BLaER1 (cell line): ENCODE results near the gene KRT3.

Experiments used
- H3K27ac ChIP-seq: shearing (Covaris generic); formaldehyde crosslinking; 2 replicates; pipeline ENCODE4 v1.8.1; 2022
- H3K27me3 ChIP-seq: shearing (Covaris generic); formaldehyde crosslinking; 2 replicates; pipeline ENCODE4 v1.8.1; 2022
- H3K36me3 ChIP-seq: shearing (Covaris generic); formaldehyde crosslinking; 2 replicates; pipeline ENCODE4 v1.8.1; 2022
- H3K4me1 ChIP-seq: shearing (Covaris generic); formaldehyde crosslinking; 2 replicates; pipeline ENCODE4 v1.8.1; 2022
- H3K4me2 ChIP-seq: shearing (Covaris generic); formaldehyde crosslinking; 2 replicates; pipeline ENCODE4 v1.8.1; 2022
- H3K4me3 ChIP-seq: shearing (Covaris generic); formaldehyde crosslinking; 2 replicates; pipeline ENCODE4 v1.8.1; 2022
- H3K9ac ChIP-seq: shearing (Covaris generic); formaldehyde crosslinking; 2 replicates; pipeline ENCODE4 v1.8.1; 2022
- H3K9me3 ChIP-seq: shearing (Covaris generic); formaldehyde crosslinking; 2 replicates; pipeline ENCODE4 v1.8.1; 2022
- H4K20me1 ChIP-seq: shearing (Covaris generic); formaldehyde crosslinking; 2 replicates; pipeline ENCODE4 v1.8.1; 2022
- Cebpa-rat ChIP-seq: shearing (Covaris generic); IDR thresholded peaks from 2 replicates; pipeline ENCODE4 v1.8.1; 2022

The KRT3 gene

DNA sequence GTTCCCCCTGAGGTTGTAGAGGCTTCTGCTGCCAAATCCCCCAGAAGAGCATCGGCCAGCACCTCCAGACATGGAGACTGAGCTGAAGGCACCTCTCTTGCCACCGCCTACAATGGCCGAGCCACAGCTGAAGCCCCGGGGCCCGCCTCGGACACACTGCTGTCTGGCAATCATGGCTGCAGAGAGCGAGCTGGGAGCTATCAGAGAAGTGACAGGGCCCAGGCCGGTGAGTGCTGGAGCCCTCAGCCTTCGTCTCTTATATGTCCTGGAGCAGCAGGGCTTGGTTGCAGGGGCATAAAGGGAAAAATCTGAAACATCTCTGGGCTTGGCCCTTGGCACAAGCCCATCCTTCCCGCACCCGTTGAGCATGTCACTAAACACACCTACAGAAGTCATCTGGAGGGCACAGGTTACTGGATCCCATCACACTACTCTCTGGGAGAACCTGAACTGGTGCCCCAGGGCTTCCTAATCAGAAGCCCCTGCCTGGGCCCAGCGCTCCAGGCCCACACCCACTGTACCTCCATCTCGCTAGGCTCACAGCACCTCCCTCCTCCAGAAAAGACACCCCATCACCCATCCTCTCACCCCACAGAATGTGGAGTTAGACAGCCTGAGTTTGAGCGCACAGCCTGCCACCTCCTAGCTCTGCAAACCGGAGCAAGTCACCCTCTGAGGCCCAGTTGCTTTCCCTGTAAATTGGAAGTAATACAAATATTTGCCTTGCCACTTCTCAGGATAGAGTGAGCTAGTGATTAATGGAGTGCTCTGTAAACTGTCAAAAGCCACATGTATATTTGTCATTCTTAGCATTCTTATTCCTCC is 18.2 kb upstream of the KRT3 start, which contains the start of gene KRT4:
Gene KRT4, minus strand, starts transcription at position 232 of the 825 bp plus-strand sequence. Its CDS starts 58 bp downstream, at position 174.
- Histone ChIP-seq H3K4me3 (no peak within 1 kb of the TSS), H3K36me3 (no peaks in the 10 kb centered on the region), H4K20me1 (no peaks in the 10 kb centered on the region), H3K9me3 (no peaks in the 10 kb centered on the region), H3K9ac (no peak within 1 kb of the TSS), H3K4me2 (no peak within 1 kb of the TSS), H3K4me1 (no peaks in the 10 kb centered on the region), H3K27me3 (no peaks in the 10 kb centered on the region), H3K27ac (no peak within 1 kb of the TSS)
- TF ChIP-seq Cebpa-rat, result no peak

DNA sequence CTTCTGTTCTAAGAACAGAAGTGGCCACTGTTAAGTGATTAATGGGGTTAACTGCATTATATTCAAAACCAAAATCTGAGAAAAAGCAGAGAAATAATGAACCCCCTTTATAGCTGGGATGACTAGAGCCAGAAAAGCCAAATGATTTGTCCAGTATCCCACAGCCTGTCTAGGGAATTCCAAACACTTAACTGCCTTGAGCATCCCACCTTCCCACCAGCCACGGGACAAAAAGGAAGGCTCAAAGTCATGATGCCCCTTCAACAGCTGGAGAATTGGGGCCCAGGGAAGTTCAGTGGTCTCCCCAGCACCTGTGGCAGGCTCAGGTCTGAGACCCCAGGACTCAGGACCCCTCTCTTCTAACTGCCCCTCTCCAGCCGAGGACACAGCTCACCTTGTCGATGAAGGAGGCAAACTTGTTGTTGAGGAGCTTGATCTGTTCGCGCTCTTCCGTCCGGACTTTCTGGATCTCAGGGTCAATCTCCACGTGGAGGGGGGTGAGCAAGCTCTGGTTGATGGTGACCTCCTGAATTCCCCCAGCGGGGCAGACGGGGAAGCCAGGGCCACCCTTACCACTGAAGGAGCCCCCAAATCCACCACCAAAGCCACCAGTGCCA is 17.4 kb upstream of the KRT3 start:
- no peak for TF ChIP-seq Cebpa-rat
- Histone ChIP-seq H3K27ac (no peak overlapping the region), H3K4me1 (no peaks in the 10 kb centered on the region), H3K9ac (no peak overlapping the region), H3K9me3 (no peaks in the 10 kb centered on the region), H3K27me3 (no peaks in the 10 kb centered on the region), H3K4me3 (no peak overlapping the region), H3K4me2 (no peak overlapping the region), H3K36me3 (no peaks in the 10 kb centered on the region), H4K20me1 (no peaks in the 10 kb centered on the region)

DNA sequence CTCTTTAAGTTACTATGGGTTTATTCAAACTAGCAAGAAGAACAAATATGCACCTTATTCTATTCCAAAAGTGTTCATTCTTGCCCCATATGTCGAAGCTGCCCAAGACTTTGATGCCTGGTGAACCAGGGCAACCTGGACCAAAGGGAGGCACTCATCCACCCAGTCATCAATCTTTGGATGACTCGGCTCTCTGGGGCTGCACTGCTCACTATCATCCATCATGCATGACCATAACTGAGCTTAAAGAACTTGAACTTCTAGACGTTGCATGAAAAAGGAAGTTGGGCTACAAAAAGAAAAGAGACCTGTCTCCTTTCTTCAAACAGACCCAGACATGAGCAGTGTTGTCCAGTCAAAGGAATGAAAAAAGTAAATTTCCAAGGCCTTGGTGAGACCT is 16.8 kb upstream of the KRT3 start:
- Histone ChIP-seq H3K27ac (no peak overlapping the region), H3K9me3 (no peaks in the 10 kb centered on the region), H3K27me3 (no peaks in the 10 kb centered on the region), H3K9ac (no peak overlapping the region), H3K4me1 (no peaks in the 10 kb centered on the region), H4K20me1 (no peaks in the 10 kb centered on the region), H3K36me3 (no peaks in the 10 kb centered on the region), H3K4me3 (no peak overlapping the region), H3K4me2 (no peak overlapping the region)
- no peak for TF ChIP-seq Cebpa-rat

DNA sequence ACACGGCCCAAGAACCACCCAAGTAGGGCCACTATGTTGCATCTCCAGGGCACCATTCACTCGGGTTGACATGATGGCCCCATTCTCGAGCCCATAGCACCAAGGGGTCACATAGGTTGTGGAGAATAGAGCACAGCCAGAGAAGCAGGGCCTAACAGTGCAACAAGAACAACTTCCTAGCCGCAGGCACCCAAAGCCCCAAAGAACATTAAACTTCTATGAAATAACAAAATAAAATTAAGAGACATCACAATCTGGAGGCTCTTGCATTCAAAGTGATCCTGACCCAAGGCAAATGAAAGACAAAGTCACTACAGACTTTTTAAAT is 16.1 kb upstream of the KRT3 start:
- H4K20me1 ChIP-seq, result no peaks in the 10 kb centered on the region
- no peak overlapping the region for H3K4me3 ChIP-seq
- no peak for TF ChIP-seq Cebpa-rat
- H3K4me1 ChIP-seq, result no peaks in the 10 kb centered on the region
- H3K9ac ChIP-seq, result no peak overlapping the region
- H3K9me3 ChIP-seq, result no peaks in the 10 kb centered on the region
- no peaks in the 10 kb centered on the region for H3K27me3 ChIP-seq
- H3K4me2 ChIP-seq, result no peak overlapping the region
- H3K27ac ChIP-seq, result no peak overlapping the region
- no peaks in the 10 kb centered on the region for H3K36me3 ChIP-seq

DNA sequence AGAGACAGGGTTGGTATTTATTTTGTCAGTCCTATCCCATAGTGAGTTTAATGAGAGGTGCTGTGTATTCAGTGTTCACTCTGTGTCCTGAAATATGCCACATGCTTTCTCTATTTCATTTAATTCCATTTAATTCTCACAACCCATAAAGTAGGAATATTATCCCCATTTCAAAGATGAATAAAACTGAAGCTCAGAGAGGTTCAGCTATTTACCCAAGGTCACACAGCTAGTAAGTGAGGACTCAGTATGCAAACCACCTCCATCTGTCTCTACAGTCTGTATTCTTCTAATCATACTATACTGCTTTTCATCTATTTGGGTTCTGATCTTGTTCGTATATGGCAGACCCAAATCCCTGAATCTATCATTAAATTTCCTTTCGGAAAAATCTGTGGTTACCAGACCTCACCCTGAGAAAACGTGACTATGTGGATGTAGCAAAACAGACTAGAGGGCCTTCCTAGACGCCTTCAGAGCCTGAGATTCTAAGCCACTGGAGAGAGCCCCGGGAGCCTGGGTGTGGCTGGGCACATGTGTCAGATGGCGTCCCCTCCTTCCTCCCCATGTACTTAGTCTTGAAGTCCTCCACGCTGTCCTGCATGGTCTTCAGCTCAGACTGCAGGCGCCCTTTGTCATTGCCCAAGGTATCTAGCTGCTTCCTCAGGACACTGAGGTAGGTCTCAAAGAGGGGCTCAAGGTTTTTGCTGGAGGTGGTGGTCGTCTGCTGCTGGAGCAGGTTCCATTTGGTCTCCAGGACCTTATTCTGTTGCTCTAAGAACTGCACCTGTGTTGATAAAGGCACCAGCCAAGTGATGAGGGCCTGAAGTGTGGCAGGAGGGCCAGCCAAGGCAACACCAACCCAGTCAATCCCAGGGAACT is 15.5 kb upstream of the KRT3 start:
- Histone ChIP-seq H4K20me1 (no peaks in the 10 kb centered on the region), H3K27me3 (no peaks in the 10 kb centered on the region), H3K27ac (no peak overlapping the region), H3K4me1 (no peaks in the 10 kb centered on the region), H3K36me3 (no peaks in the 10 kb centered on the region), H3K9ac (no peak overlapping the region), H3K4me3 (no peak overlapping the region), H3K9me3 (no peaks in the 10 kb centered on the region), H3K4me2 (no peak overlapping the region)
- no peak for TF ChIP-seq Cebpa-rat

DNA sequence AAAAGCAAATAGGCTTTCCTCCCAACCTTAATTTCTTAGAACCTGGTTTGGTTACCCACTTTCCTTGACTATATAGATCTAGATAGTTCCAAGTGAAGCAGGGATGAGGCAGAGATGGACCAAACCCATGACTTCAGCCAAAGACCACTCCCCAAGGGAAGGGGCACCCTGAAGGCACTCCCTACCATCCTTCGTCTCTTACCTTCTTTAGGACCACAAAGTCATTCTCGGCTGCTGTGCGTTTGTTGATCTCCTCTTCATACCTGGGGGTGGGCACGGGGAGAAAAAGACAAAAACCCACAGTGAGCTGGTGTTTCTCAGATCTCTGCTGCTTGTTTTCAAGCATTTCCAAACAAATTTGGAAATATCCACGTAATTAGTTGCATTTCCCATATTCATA is 14.6 kb upstream of the KRT3 start:
- no peaks in the 10 kb centered on the region for H3K27me3 ChIP-seq
- no peak for TF ChIP-seq Cebpa-rat
- peaks cover under 1% of the 10 kb centered on the region; the same call in 1 of the 2 replicates for H3K4me1 ChIP-seq
- H3K27ac ChIP-seq, result no peak overlapping the region
- no peaks in the 10 kb centered on the region for H3K9me3 ChIP-seq
- no peaks in the 10 kb centered on the region for H4K20me1 ChIP-seq
- no peak overlapping the region for H3K9ac ChIP-seq
- H3K36me3 ChIP-seq, result no peaks in the 10 kb centered on the region
- H3K4me2 ChIP-seq, result no peak overlapping the region
- H3K4me3 ChIP-seq, result no peak overlapping the region

DNA sequence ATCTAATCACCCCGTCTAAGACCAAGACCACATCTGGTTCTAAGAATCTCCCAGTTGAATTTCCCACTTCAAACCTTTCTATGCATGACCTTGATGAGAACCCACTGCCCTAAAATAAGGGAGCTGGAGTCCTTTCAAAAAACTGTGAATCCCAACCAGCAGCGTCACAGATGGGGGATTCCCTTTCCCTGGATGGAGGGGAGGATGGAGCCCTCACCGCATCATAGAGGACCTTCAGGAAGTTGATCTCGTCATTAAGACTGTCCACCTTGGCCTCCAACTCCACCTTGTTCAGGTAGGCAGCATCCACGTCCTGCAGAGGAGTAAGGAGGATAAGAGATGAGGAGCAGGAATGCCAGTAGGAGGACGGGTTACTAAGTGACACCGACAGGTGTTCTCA is 13.2 kb upstream of the KRT3 start:
- Histone ChIP-seq H3K27me3 (no peaks in the 10 kb centered on the region), H3K36me3 (no peaks in the 10 kb centered on the region), H3K4me1 (peaks cover 8% of the 10 kb centered on the region; the same call in 1 of the 2 replicates), H3K4me2 (no peak overlapping the region), H3K9me3 (no peaks in the 10 kb centered on the region), H4K20me1 (no peaks in the 10 kb centered on the region), H3K27ac (no peak overlapping the region), H3K4me3 (no peak overlapping the region), H3K9ac (no peak overlapping the region)
- no peak for TF ChIP-seq Cebpa-rat

DNA sequence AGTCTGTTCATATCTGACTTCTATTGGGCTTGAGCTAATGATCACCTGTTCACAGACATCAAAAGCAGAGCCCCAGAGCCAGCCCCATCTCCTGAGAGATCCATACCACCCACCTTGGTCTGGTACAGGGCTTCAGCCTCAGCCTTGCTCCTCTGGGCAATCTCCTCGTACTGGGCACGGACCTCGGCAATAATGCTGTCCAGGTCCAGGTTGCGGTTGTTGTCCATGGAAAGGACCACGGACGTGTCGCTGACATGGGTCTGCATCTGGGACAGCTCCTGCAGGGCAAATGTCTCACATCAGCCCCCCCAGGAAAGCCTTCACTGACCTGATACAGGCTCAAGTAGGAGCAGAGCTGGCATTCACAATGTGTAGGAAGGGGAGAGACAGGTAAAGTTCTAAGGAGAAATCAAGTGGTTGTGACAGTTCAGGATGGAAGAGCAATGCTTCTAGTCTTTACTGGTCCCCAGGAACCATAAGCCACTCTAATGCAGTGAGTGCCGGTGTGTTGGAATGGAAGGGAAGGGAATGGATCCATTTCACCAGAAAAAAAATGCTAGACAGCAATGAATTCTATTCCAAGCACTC is 12.8 kb upstream of the KRT3 start:
- no peaks in the 10 kb centered on the region for H3K27me3 ChIP-seq
- no peak for TF ChIP-seq Cebpa-rat
- no peak overlapping the region for H3K4me2 ChIP-seq

DNA sequence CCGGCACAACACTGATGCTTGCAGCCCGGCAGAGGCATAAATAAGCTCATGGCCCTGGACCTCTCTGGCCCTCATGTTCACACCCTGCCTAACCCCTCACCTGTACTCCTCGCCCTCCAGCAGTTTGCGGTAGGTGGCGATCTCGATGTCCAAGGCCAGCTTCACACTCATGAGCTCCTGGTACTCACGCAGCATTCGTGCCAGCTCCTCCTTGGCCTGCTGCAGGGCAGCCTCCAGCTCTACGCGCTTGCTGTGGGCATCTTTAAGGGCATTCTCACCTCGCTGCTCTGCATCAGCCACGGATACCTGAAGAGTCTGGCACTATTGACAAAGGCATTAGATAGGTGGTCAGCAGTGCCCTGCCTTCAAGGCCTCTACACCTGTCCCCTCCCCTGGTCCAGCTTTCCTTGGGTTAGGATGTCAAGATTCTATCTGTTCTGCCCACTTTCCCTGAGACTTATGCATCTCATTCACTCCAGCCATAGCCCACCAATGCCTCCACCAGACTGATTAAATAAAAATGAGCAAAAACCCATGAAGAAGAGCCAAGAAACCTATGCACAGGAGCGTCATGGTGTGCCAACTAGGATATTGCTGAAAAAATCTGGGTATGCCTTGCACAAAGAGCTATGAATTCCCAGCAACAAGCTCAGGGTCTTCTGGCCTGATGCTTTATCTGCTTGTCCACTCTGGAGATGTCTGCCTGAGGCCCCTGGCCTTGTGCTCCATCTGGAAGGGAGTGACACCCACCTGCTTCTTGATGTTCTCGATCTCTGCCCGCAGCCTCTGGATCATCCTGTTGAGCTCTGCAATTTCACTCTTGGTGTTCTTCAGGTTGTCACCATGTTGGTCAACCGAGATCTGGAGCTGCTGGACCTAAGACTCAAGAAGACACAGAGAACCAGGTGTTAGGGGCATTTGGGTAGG is 11.9 kb upstream of the KRT3 start:
- TF ChIP-seq Cebpa-rat, result no peak
- H3K4me2 ChIP-seq, result no peak overlapping the region

More for the DNA sequence above, 12.8 kb upstream of the KRT3 start:
- Histone ChIP-seq H3K9ac (no peak overlapping the region), H3K36me3 (no peaks in the 10 kb centered on the region), H3K27ac (no peak overlapping the region), H3K4me1 (peaks cover 8% of the 10 kb centered on the region; the same call in 1 of the 2 replicates), H3K4me3 (no peak overlapping the region), H4K20me1 (no peaks in the 10 kb centered on the region), H3K9me3 (no peaks in the 10 kb centered on the region)

More for the DNA sequence above, 11.9 kb upstream of the KRT3 start:
- H3K27ac ChIP-seq, result no peak overlapping the region
- no peaks in the 10 kb centered on the region for H4K20me1 ChIP-seq
- H3K27me3 ChIP-seq, result no peaks in the 10 kb centered on the region
- no peaks in the 10 kb centered on the region for H3K9me3 ChIP-seq
- no peak overlapping the region for H3K9ac ChIP-seq
- H3K36me3 ChIP-seq, result no peaks in the 10 kb centered on the region
- H3K4me3 ChIP-seq, result no peak overlapping the region
- H3K4me1 ChIP-seq, result peaks cover 8% of the 10 kb centered on the region; the same call in 1 of the 2 replicates
